GM12872 (cell line): Measurements from ENCODE around the gene RSKR.

Experiments
- TF ChIP-seq, protein P1 (sequence below): IDR thresholded peaks from 3 replicates; pipeline ENCODE4 v1.5.1; 2011; ENCODE audit warnings: low read depth, mild to moderate bottlenecking, low read length, moderate library complexity; ENCODE audit not compliant: insufficient read depth

Gene RSKR

DNA sequence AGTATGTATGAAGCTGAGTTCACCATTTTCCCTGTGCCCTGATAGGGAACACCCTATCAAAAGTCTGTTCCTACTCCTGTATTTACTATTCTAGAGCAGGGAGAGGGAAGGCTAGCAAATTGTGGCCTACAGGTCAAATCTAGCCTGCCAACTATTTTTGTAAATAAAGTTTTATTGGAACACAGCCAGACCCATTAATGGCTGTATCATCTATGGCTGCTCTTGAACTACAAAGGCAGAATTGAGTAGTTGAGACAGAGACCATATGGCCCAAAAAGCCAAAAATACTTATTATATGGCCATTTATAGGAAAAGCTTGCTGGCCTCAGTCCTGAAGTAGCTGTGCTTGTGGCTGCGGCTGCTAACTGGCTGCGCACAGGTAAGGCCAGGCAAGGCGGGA, 33.0 kb downstream of the RSKR start:
- TF ChIP-seq, protein P1, sequence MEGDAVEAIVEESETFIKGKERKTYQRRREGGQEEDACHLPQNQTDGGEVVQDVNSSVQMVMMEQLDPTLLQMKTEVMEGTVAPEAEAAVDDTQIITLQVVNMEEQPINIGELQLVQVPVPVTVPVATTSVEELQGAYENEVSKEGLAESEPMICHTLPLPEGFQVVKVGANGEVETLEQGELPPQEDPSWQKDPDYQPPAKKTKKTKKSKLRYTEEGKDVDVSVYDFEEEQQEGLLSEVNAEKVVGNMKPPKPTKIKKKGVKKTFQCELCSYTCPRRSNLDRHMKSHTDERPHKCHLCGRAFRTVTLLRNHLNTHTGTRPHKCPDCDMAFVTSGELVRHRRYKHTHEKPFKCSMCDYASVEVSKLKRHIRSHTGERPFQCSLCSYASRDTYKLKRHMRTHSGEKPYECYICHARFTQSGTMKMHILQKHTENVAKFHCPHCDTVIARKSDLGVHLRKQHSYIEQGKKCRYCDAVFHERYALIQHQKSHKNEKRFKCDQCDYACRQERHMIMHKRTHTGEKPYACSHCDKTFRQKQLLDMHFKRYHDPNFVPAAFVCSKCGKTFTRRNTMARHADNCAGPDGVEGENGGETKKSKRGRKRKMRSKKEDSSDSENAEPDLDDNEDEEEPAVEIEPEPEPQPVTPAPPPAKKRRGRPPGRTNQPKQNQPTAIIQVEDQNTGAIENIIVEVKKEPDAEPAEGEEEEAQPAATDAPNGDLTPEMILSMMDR, result no peak

DNA sequence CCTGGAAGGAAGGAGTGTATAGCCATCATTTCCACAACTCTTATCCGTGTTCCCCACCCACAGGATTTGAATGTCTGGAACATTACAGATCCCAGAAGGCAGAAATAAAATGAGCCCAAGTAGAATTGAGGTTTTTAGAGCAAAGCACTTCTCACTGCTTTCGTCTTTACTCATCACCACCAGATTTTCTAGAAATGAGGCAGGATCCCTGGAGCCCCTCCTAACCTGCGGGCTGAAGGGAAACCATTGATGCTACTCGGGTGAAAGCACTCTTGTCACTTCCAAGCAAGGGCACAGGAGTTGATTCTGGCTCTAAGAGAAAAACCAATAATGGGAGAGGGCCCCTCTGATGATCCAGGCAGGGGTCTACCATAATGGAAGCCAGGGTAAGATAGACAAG, 34.5 kb downstream of the RSKR start:
- TF ChIP-seq, protein P1, result no peak

DNA sequence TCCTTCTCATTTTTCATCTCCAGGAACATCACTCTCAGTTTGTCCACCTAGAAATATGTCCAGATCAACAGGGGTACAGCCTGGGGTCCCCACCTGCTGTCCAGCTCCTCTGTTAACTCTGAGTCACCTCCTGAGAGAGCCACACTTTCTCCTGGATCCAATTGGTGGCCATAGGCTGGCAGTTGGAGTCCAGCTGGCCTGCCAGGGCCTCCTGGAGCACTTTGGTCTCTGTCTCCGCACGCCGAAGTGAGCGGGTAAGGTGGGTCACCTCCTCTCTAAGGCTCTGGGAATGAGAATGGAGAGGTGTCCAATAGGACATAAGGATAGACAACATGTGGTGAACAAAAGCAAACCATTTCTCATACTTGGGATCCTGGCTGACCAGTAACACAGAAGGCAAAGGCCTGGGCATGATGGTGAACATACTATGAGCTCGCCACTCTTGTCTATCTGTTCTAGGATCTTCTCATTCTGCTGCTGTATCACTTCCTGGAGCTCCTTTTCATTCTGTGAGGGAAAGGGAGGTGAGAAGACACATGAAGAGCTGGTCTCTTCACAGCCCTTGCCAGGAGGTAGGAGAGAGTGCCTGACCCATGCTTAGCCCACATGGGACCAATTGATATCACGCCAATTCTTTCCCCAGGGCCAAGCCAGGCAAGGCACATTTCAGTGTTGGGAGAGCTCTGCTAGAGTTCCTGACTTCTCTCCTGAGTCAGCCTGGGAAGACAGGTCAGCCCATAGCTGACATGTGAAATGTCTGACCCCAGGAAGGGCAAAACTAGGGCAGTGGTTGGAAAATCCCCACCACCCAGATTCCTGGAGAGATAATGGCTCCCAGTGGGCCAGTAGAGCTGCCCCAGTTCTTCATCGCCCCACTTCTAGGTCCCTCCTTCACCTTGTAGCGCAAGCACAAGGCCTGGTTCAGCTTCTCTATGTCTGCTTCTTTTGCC, 35.5 kb downstream of the RSKR start:
- TF ChIP-seq, protein P1, result no peak

DNA sequence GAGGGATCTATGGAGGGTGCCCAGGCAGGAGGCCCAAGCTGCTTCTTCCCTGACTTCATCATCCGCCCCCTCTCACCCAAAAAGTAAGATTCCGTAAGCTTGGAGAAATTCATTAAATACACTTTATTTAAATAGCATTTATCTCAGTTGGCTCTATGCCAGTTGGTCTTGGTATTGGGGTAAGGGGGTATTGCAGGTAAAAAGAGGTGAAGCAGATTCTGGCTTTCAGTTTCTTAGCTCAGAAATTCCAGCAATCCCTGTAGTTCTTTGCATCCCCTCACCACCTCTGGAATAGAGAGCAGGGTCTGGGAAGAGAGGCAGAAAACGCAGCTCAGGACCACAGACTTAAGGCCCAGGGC, 36.5 kb downstream of the RSKR start:
- TF ChIP-seq, protein P1, result no peak

DNA sequence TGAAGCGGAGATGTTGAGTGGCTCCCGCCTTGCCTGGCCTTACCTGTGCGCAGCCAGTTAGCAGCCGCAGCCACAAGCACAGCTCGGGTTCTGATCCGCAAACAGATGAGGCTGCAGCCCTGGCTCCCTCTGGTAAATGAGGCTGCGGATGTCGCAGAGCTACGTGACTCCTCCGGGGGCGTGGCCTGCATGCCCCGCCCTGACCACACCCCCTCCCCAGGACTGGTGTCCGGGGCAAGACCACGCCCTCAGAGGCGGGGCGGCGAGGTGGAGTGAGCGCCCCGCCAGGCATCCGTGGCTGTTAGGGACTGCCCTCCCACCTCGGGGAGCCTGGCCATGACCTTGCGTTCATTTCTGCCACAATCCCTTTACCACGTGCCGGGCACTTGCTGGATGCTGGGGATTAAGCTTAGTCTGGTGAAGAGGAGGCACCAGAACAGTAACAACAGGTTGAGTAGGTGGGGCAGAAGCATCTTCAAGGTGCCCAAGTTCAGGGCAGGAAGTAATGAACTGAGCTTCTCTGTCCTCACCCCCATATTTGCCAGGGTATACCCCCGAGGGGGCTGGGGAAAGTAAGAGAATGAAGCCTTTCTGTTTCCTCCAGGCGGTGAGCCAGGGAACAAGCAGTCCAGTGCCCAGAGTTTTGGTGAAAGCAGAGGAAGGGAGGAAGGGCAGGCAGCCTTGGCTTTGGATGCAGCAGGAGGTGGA, 37.1 kb downstream of the RSKR start, which contains the start of gene ALDOC:
TSS of gene ALDOC (minus strand) at position 138 of the 708 bp plus-strand sequence. CDS start 1,363 bp downstream, outside the sequence.
- TF ChIP-seq, protein P1, result no peak

DNA sequence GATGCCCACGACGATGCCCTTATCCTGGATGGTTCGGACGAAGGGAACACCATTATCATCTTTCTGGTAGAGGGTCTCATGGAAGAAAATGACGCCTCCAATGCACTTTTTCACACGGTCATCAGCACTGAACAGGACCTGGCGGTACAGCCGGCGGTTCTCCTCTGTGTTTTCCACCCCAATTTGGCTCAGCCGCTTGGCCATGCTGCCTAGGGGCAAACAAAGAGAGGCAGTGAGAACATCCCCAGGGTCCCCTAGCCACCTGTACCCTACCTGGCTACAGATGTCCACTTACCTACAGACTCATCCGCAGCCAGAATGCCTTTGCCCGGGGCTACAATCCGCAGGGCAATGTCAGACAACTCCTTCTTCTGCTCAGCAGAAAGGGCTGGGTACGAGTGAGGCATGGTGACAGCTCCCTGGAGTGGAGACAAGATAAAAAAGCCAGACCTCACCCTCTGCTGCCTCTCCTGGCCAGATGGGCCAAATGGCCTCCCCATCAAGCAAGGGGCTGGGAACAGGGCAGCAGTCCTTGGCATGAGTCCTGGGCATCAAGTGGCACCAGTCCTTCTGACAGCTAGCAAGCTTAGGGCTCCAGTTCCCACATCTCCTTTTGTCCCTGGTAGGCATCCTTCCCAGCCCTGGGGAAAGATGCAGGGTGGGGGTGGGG, 38.7 kb downstream of the RSKR start:
- TF ChIP-seq, protein P1, result peak; percentile 47

DNA sequence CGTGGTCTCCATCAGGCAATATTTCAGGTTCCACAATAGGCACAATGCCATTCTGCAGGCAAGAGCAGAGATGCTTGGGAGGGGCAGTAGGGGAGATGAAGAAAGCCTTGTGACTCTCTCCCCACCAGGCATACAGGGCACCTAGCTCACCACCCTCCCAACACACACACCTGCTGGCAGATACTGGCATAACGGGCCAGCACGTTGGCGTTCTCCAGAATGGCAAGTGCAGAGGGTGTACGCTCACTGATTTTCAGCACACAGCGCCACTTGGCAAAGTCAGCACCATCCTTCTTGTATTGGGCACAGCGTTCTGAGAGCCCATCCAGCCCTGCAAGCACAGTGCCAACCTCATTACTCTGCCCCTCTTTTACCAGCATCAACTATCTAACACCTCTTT, 39.5 kb downstream of the RSKR start:
- TF ChIP-seq, protein P1, result peak; percentile 47; the same call in 1 of the 3 replicates
